Neural cell (in vitro differentiated cells): ENCODE results near the gene CABP4. TPM values are rescaled to one million over a fixed set of nuclear protein-coding genes. Genes with fewer than 3 reads are reported as not detected.
A peak's percentile ranks its signal among the peaks of the same experiment; 100 is the strongest.
"Not testable (repeated sequence)": the region's sequence is repeated elsewhere in the genome, so short reads cannot be mapped to it uniquely, and the experiment has no call there.

Source experiments
- H2AFZ ChIP-seq: fragments of 200-600, 300-800 bp; sonication (generic), shearing (Covaris generic); 2 replicates; pipeline ENCODE4 v1.6.0; 2014; ENCODE audit warnings: low read depth, mild to moderate bottlenecking, antibody characterized with exemption, low read length, moderate library complexity
- H3F3A ChIP-seq: fragments of 200-600 bp; shearing (Covaris generic); 2 replicates; pipeline ENCODE4 v1.6.1; 2016; ENCODE audit warnings: mild to moderate bottlenecking, moderate library complexity, mixed read lengths, antibody characterized with exemption, low read length; ENCODE audit not compliant: insufficient read depth, poor library complexity, severe bottlenecking
- H3K27ac ChIP-seq: fragments of 200-600, 300-800 bp; sonication (generic), shearing (Covaris generic); 2 replicates; pipeline ENCODE4 v1.5.1; 2014; ENCODE audit warnings: mild to moderate bottlenecking, low read length, moderate library complexity
- H3K27me3 ChIP-seq: fragments of 300-800, 200-600 bp; sonication (generic), shearing (Covaris generic); 2 replicates; pipeline ENCODE4 v1.6.0; 2014; ENCODE audit warnings: mild to moderate bottlenecking, low read depth, low read length, moderate library complexity; ENCODE audit not compliant: insufficient read depth
- H3K36me3 ChIP-seq: fragments of 300-800, 200-600 bp; sonication (generic), shearing (Covaris generic); 2 replicates; pipeline ENCODE4 v1.5.1; 2014; ENCODE audit warnings: mild to moderate bottlenecking, antibody characterized with exemption, low read length, moderate library complexity; ENCODE audit not compliant: insufficient read depth
- H3K4me2 ChIP-seq: fragments of 300-800, 200-600 bp; sonication (generic), shearing (Covaris generic); 2 replicates; pipeline ENCODE4 v1.6.0; 2014; ENCODE audit warnings: mild to moderate bottlenecking, low read length
- H3K4me3 ChIP-seq: fragments of 300-800, 200-600 bp; sonication (generic), shearing (Covaris generic); 2 replicates; pipeline ENCODE4 v1.5.1; 2014; ENCODE audit warnings: mild to moderate bottlenecking, low read length, moderate library complexity
- H3K79me2 ChIP-seq: fragments of 200-600 bp; shearing (Covaris generic); replicated peaks from 2 replicates; pipeline ENCODE4 v1.6.0; 2014; ENCODE audit warnings: mild to moderate bottlenecking, low read length, moderate library complexity; ENCODE audit not compliant: insufficient read depth
- H3K9ac ChIP-seq: fragments of 300-800, 200-600 bp; sonication (generic), shearing (Covaris generic); 2 replicates; pipeline ENCODE4 v1.6.1; 2016; ENCODE audit warnings: mild to moderate bottlenecking, low read length, mixed read lengths
- H3K9me2 ChIP-seq: fragments of 200-600 bp; shearing (Covaris generic); 2 replicates; pipeline ENCODE4 v1.6.1; 2016; ENCODE audit warnings: mild to moderate bottlenecking, low read length, mixed read lengths; ENCODE audit not compliant: insufficient read depth
- H3K9me3 ChIP-seq: fragments of 200-600, 300-800 bp; sonication (generic), shearing (Covaris generic); 2 replicates; pipeline ENCODE4 v1.6.1; 2016; ENCODE audit warnings: mild to moderate bottlenecking, mixed run types, low read length, moderate library complexity, mixed read lengths
- H4K20me1 ChIP-seq: fragments of 200-600 bp; shearing (Covaris generic); 2 replicates; pipeline ENCODE4 v1.6.1; 2016; ENCODE audit warnings: mild to moderate bottlenecking, mixed run types; ENCODE audit not compliant: insufficient read depth
- EP300 ChIP-seq: fragments of 450-650 bp; conservative IDR thresholded peaks from 2 replicates; pipeline ENCODE4 v1.6.1; 2014; ENCODE audit warnings: antibody characterized with exemption, mild to moderate bottlenecking, moderate library complexity; ENCODE audit not compliant: poor library complexity, severe bottlenecking
- EZH2 ChIP-seq: fragments of 200-600, 300-800 bp; shearing (Covaris generic), sonication (generic); IDR thresholded peaks from 2 replicates; pipeline ENCODE4 v1.6.1; 2014; ENCODE audit warnings: antibody characterized with exemption, low read length, borderline replicate concordance, mild to moderate bottlenecking; ENCODE audit not compliant: insufficient read depth, poor library complexity, severe bottlenecking
- MXI1 ChIP-seq: fragments of 450-650 bp; conservative IDR thresholded peaks from 2 replicates; pipeline ENCODE4 v1.6.1; 2014; ENCODE audit warnings: antibody characterized with exemption, mild to moderate bottlenecking; ENCODE audit not compliant: poor library complexity, severe bottlenecking
- POLR2AphosphoS5 ChIP-seq: IDR thresholded peaks from 2 replicates; pipeline ENCODE4 v1.6.1; 2012
- RAD21 ChIP-seq: fragments of 450-650 bp; conservative IDR thresholded peaks from 2 replicates; pipeline ENCODE4 v1.6.1; 2014; ENCODE audit warnings: antibody characterized with exemption, mild to moderate bottlenecking, moderate library complexity
- SMC3 ChIP-seq: fragments of 450-650 bp; conservative IDR thresholded peaks from 2 replicates; pipeline ENCODE4 v1.6.1; 2014; ENCODE audit warnings: antibody characterized with exemption, mild to moderate bottlenecking, moderate library complexity; ENCODE audit not compliant: poor library complexity
- TAF1 ChIP-seq: IDR thresholded peaks from 2 replicates; pipeline ENCODE4 v1.6.1; 2012; ENCODE audit warnings: low read depth
- polyA plus RNA-seq: library from polyadenylated mRNA; depleted of rRNA; stranded (reverse); fragments of >200 nt; gene quantifications from 2 replicates; pipeline ENCODE4 v1.2.3, GENCODE V29; 2014
- TF ChIP-seq, protein P1 (sequence below): IDR thresholded peaks from 2 replicates; pipeline ENCODE4 v1.6.1; 2012; ENCODE audit warnings: borderline replicate concordance
- TF ChIP-seq, protein P2 (sequence below): fragments of 450-650 bp; IDR thresholded peaks from 2 replicates; pipeline ENCODE4 v1.5.1; 2014; ENCODE audit warnings: antibody characterized with exemption, mild to moderate bottlenecking, moderate library complexity; ENCODE audit not compliant: poor library complexity, severe bottlenecking

CABP4 gene
- polyA plus RNA-seq, 1 donor from 2014 or later: not detected

DNA sequence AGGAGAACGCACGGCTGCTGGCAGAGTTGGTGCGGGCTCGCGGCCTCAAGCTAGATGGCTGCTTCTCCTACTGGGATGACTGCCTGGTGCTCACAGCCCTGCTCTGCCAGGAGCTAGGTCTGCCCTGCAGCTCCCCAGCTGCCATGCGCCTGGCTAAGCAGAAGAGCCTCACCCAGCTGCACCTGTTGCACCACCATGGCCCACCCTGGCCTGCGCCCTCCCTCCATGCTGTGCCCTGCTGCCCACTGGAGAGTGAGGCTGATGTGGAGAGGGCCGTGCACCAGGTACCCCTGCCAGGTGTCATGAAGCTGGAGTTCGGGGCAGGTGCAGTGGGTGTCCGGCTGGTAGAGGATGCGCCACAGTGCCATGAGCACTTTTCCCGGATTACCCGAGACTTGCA lies 31.7 kb upstream of the CABP4 start:
- Histone ChIP-seq H2AFZ (no peak overlapping the region), H3K27ac (no peak overlapping the region), H3F3A (no peaks in the 10 kb centered on the region), H3K9ac (no peak overlapping the region), H3K79me2 (peaks cover under 1% of the 10 kb centered on the region), H3K4me2 (no peak overlapping the region), H3K27me3 (no peaks in the 10 kb centered on the region), H3K36me3 (no peaks in the 10 kb centered on the region), H3K4me3 (no peak overlapping the region), H4K20me1 (no peaks in the 10 kb centered on the region), H3K9me2 (no peaks in the 10 kb centered on the region), H3K9me3 (no peaks in the 10 kb centered on the region)
- TF ChIP-seq, protein P1, sequence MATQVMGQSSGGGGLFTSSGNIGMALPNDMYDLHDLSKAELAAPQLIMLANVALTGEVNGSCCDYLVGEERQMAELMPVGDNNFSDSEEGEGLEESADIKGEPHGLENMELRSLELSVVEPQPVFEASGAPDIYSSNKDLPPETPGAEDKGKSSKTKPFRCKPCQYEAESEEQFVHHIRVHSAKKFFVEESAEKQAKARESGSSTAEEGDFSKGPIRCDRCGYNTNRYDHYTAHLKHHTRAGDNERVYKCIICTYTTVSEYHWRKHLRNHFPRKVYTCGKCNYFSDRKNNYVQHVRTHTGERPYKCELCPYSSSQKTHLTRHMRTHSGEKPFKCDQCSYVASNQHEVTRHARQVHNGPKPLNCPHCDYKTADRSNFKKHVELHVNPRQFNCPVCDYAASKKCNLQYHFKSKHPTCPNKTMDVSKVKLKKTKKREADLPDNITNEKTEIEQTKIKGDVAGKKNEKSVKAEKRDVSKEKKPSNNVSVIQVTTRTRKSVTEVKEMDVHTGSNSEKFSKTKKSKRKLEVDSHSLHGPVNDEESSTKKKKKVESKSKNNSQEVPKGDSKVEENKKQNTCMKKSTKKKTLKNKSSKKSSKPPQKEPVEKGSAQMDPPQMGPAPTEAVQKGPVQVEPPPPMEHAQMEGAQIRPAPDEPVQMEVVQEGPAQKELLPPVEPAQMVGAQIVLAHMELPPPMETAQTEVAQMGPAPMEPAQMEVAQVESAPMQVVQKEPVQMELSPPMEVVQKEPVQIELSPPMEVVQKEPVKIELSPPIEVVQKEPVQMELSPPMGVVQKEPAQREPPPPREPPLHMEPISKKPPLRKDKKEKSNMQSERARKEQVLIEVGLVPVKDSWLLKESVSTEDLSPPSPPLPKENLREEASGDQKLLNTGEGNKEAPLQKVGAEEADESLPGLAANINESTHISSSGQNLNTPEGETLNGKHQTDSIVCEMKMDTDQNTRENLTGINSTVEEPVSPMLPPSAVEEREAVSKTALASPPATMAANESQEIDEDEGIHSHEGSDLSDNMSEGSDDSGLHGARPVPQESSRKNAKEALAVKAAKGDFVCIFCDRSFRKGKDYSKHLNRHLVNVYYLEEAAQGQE: no peak
- no peak for TF ChIP-seq RAD21
- no peak for TF ChIP-seq EP300
- no peak for TF ChIP-seq SMC3
- TF ChIP-seq, protein P2, sequence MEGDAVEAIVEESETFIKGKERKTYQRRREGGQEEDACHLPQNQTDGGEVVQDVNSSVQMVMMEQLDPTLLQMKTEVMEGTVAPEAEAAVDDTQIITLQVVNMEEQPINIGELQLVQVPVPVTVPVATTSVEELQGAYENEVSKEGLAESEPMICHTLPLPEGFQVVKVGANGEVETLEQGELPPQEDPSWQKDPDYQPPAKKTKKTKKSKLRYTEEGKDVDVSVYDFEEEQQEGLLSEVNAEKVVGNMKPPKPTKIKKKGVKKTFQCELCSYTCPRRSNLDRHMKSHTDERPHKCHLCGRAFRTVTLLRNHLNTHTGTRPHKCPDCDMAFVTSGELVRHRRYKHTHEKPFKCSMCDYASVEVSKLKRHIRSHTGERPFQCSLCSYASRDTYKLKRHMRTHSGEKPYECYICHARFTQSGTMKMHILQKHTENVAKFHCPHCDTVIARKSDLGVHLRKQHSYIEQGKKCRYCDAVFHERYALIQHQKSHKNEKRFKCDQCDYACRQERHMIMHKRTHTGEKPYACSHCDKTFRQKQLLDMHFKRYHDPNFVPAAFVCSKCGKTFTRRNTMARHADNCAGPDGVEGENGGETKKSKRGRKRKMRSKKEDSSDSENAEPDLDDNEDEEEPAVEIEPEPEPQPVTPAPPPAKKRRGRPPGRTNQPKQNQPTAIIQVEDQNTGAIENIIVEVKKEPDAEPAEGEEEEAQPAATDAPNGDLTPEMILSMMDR: no peak
- TF ChIP-seq EZH2: no peak
- TF ChIP-seq POLR2AphosphoS5: no peak
- no peak for TF ChIP-seq TAF1
- no peak for TF ChIP-seq MXI1

DNA sequence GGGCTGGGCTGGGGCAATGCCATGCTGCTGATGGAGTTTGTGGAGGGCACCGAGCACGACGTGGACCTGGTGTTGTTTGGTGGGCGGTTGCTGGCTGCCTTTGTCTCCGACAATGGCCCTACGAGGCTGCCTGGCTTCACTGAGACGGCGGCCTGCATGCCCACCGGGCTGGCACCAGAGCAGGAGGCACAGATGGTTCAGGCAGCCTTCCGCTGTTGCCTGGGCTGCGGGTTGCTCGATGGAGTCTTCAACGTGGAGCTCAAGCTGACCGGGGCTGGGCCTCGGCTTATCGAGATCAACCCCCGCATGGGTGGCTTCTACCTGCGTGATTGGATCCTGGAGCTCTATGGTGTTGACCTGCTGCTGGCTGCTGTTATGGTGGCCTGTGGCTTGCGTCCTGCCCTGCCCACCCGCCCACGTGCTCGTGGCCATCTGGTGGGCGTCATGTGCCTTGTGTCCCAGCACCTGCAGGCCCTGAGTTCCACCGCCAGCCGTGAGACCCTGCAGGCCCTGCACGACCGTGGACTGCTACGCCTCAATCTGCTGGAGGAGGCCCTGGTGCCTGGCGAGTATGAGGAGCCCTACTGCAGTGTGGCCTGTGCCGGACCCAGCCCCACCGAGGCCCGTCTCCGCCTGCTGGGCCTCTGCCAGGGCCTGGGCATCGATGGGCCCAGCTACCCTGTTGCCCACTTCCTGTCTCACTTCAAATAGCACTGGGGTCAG lies 31.1 kb upstream of the CABP4 start:
- Histone ChIP-seq H3K36me3 (no peaks in the 10 kb centered on the region), H3K9me2 (no peaks in the 10 kb centered on the region), H3K4me2 (no peak overlapping the region), H3K27me3 (no peaks in the 10 kb centered on the region), H3K9ac (no peak overlapping the region), H3K27ac (no peak overlapping the region), H3K4me3 (no peak overlapping the region), H3K79me2 (peaks cover 6% of the 10 kb centered on the region), H2AFZ (no peak overlapping the region), H3F3A (no peaks in the 10 kb centered on the region), H3K9me3 (no peaks in the 10 kb centered on the region), H4K20me1 (no peaks in the 10 kb centered on the region)
- no peak for TF ChIP-seq TAF1
- TF ChIP-seq POLR2AphosphoS5: no peak
- no peak for TF ChIP-seq SMC3
- TF ChIP-seq RAD21: no peak
- TF ChIP-seq, protein P2: no peak
- TF ChIP-seq EZH2: no peak
- no peak for TF ChIP-seq MXI1

DNA sequence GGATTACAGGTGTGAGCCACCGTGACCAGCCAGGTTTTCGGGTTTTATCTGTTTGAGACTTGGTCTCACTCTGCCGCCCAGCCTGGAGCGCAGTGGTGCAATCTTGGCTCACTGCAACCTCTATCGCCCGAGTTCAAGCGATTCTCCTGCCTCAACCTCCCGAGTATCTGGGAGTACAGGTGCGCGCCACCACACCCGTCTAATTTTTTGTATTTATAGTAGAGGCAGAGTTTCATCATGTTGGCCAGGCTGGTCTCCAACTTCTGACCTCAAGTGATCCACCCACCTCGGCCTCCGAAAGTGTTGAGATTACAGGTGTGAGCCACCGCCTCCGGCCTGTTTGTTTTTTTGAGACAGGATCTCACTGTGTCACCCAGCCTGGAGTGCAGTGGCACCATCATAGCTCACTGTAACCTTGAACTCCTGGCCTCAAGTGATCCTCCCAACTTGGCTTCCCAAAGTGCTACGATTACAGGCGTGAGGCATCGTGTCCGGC lies 27.7 kb upstream of the CABP4 start:
- H3K4me3 ChIP-seq: peak overlapping the region; percentile 98
- peak overlapping the region; percentile 91 for H2AFZ ChIP-seq
- H3K79me2 ChIP-seq, H3K4me2 ChIP-seq, H3K9me3 ChIP-seq, H3K27me3 ChIP-seq, H3K36me3 ChIP-seq, H3F3A ChIP-seq, H4K20me1 ChIP-seq, H3K9me2 ChIP-seq: not testable (repeated sequence)
- peak overlapping the region; percentile 97 for H3K9ac ChIP-seq
- peak overlapping the region; percentile 84 for H3K27ac ChIP-seq
